ENCODE data around the gene APOF.
"Not testable (repeated sequence)": the region's sequence is repeated elsewhere in the genome, so short reads cannot be mapped to it uniquely, and the experiment has no call there.

Gene APOF, protein sequence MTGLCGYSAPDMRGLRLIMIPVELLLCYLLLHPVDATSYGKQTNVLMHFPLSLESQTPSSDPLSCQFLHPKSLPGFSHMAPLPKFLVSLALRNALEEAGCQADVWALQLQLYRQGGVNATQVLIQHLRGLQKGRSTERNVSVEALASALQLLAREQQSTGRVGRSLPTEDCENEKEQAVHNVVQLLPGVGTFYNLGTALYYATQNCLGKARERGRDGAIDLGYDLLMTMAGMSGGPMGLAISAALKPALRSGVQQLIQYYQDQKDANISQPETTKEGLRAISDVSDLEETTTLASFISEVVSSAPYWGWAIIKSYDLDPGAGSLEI

GRCh38 chr12:56362130-56363059 is at the start of gene APOF:
TSS of gene APOF (minus strand) at chr12:56362857. CDS start at chr12:56362745, 112 bp downstream.
- DNase-seq (ENCODE audit: low read depth in 3 of 3) = no peak

DNA sequence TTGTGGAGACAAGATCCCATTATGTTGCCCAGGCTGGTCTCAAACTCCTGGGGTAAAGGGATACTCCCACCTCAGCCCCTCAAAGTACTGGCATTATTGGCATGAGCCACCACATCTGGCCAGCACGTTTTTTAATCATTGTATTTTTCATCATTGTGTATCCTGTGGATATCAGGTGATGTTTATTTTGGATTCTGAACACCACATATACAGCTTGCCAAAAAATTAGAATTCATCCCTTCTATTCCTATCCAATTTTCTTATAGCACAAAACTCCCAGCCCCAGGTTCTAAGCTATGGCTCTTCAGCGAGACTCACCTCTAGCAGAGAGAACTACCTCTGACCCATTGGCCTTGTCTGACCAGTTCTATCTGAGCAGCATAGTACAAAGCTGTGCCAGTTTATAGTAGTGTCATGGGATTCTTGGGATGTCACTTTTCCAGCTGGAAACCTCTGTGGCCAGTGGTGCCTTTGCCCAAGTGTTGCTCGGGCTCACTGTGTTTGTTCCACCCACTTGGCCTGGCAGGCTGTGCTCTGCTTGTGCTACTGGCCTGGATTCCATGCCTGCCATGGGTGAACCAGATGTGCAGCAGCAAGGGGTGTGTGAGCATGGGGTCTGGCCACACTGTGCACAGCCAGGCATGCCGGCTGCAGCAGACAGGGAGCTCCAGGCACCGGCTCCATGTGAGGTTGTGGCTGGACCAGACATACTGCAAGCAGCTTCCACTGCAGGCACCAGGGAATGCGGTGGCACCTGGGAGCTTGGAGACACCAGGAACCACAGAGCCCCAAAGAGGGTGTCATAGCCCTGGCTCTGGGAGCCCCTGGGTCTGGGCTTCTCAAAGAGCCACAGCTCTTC is 49.4 kb upstream of the APOF start:
- DNase-seq (ENCODE audit: low read depth in 3 of 3) = no peak

- no peak for DNase-seq (ENCODE audit: low read depth in 3 of 3)
These were observed 48.1 kb upstream of the APOF start for GRCh38 chr12:56410768-56411167.

GRCh38 chr12:56408799-56409417 is 46.3 kb upstream of the APOF start:
- DNase-seq (ENCODE audit: low read depth in 3 of 3) = no peak

DNA sequence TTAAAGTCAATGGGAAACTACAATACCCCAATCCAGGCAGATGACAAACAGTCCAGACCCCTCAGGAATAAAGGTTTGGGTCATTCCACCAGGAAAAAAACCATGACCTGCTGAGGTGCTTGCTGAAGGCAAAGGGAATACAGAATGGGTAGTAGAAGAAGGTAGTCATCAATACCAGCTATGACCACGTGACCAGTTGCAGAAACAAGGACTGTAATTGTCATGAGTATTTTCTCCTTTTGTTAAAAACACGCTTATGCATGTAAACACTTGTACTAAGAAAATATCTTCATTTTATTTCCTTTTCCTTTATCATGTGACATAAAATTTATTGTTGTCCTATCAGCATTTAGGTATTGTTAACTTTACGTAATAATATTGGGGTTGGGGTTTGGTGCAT is 41.6 kb upstream of the APOF start:
- not testable (repeated sequence) for DNase-seq (ENCODE audit: low read depth in 3 of 3)

GRCh38 chr12:56401612-56402011 is 39.0 kb upstream of the APOF start:
- not testable (repeated sequence) for DNase-seq (ENCODE audit: low read depth in 3 of 3)

- DNase-seq (ENCODE audit: low read depth in 3 of 3) = not testable (repeated sequence)
These were observed 38.5 kb upstream of the APOF start for GRCh38 chr12:56401125-56401524.

GRCh38 chr12:56399466-56399865 is 36.8 kb upstream of the APOF start:
- not testable (repeated sequence) for DNase-seq (ENCODE audit: low read depth in 3 of 3)

GRCh38 chr12:56398324-56398723 is 35.7 kb upstream of the APOF start:
- no peak for DNase-seq (ENCODE audit: low read depth in 3 of 3)

DNA sequence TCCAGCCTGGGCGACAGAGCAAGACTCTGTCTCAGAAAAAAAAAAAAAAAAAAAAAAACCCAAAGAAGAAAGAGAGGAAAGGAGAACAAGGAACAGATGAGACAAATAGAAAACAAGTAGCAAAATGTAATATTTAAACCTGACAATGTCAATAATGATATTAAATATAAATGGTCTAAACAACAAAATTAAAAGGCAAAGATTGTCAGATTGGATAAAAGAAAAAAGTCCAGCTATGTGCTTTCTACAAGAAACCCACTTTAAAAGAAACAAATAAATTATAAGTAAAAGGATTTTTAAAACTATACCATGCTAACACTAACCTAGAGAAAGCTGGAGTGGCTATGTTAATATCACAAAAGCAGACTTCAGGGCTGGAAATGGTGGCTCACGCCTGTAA is 29.7 kb upstream of the APOF start:
- no peak for DNase-seq (ENCODE audit: low read depth in 3 of 3)

- no peak for DNase-seq (ENCODE audit: low read depth in 3 of 3)
These were observed 29.1 kb upstream of the APOF start for GRCh38 chr12:56391721-56392120.

DNA sequence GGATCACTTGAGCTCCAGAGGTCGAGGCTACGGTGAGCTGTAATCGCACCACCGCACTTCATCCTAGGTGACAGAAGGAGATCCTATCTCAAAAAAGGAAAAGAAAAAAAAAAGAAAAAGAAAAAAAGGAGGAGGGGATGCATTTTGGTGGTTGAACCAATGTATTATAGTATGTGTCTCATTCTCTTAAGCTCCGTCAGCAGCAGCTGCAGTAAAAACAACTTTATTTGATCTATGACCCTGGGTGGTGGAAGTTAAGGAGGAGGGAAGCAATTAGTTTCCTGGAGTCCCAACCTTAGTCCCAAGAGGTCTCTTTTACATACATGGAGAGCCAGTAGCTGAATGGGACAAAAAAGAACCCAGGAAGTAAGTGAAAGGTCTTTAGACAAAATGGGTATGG is 26.8 kb upstream of the APOF start:
- no peak for DNase-seq (ENCODE audit: low read depth in 3 of 3)

DNA sequence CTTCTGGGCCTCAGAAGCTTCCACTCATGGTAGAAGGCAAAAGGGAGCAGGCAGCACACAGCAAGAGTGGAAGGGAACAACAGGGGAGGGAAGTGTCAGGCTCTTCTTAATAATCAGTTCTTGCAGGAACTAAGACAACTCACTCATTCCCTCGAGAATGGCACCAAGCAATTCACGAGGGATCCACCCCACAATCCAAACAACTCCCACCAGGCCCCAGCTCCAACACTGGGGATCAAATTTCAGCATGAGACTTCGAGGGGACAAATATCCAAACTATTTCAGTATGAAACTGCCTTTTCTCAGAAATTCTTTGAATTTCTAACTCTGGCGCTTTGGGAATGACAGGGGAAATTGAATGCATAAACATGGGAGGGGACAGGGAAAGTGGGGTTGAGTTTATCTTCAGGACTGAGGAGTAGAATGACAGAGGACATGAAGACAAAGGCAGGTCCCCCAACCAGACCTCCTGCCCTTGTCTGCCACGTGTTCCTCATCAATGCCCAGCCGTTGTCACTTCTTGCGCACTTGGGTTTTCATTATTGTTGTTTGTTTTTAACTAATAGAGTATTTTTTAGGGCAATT is 24.6 kb upstream of the APOF start:
- DNase-seq (ENCODE audit: low read depth in 3 of 3) = no peak

GRCh38 chr12:56385873-56386272 is 23.2 kb upstream of the APOF start:
- DNase-seq (ENCODE audit: low read depth in 3 of 3) = no peak

DNA sequence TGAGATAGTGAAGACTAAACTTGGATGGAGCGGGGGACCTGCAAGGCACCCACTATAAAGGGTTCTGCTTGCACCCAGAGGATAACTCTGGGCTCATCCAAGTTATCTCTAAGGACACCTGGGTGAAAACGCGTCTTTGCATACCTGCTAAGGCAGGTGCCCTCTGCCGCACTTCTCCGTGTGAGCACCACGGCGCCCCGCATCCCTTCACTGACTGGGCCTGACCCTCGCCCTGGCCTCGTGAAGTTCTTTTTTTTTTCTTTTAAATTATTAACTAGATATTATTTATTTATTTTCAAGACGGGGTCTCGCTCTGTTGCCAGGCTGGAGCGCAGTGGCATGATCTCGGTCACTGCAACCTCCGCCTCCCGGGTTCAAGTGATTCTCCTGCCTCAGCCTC is 20.0 kb upstream of the APOF start:
- DNase-seq (ENCODE audit: low read depth in 3 of 3) = no peak

DNA sequence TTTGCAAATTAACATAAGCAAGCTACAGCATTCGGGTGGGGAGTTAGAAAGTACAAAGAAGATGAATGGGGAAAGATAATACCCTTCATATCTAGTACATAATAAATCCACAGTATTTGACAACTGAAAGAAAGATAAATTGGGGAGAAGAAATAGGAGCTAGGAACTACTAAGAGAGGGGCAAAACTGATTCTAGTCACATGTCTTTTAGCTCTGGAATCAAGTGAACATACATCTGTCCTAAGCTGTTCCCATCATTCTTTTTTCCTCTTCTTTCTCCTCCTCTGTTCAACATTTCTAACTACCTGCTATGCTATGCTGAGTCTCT is 15.3 kb upstream of the APOF start:
- DNase-seq (ENCODE audit: low read depth in 3 of 3) = no peak

- DNase-seq (ENCODE audit: low read depth in 3 of 3) = no peak
These were observed 14.8 kb upstream of the APOF start for GRCh38 chr12:56377310-56377988.

- DNase-seq (ENCODE audit: low read depth in 3 of 3) = no peak
These were observed 13.2 kb upstream of the APOF start for GRCh38 chr12:56375598-56376434.

GRCh38 chr12:56374726-56375597 is 12.3 kb upstream of the APOF start:
- no peak for DNase-seq (ENCODE audit: low read depth in 3 of 3)

All from stimulated activated CD4-positive, alpha-beta T cell treated with anti-CD3 and anti-CD28 coated beads, TNF-alpha, amount 100 ng/mL, for 4 hours (primary cell).